ENCODE data around the gene RBPJ. TPM values are rescaled to one million over a fixed set of nuclear protein-coding genes. Genes with fewer than 3 reads are reported as not detected.

The RBPJ gene
- total RNA-seq, 1 donor from 2014 or later, result 145 TPM

GRCh38 chr4:26482508-26483462 lies 162.0 kb downstream of the RBPJ start:
- intact Hi-C loops (cut with micrococcal nuclease), result loop anchor here (2.0 kb wide), 1 partner anchor 640 kb away; no protein-coding TSS in a partner anchor

GRCh38 chr4:26484032-26484515 lies 163.3 kb downstream of the RBPJ start:
- intact Hi-C loops (cut with micrococcal nuclease), result no loop called here

GRCh38 chr4:26484516-26484915 lies 163.7 kb downstream of the RBPJ start:
- intact Hi-C loops (cut with micrococcal nuclease), result no loop called here

Other genes with a start within 250 kb of the RBPJ start
- gene CCKAR, start 169.5 kb downstream of the RBPJ start, total RNA-seq, result not detected in 2 replicates